B cell (primary cell): ENCODE data around the gene HIPK3. TPM values are rescaled to one million over a fixed set of nuclear protein-coding genes. Genes with fewer than 3 reads are reported as not detected.
"Not testable (repeated sequence)": the region's sequence is repeated elsewhere in the genome, so short reads cannot be mapped to it uniquely, and the experiment has no call there.

ENCODE experiments used
- ATAC-seq: fragments of 200-7000 bp; cut with Tn5 transposase; one replicate; pipeline ENCODE4 v1.10.0; 2021; ENCODE audit warnings: low read depth, mild to moderate bottlenecking, moderate number of reproducible peaks, moderate library complexity
- CTCF ChIA-PET: fragments of 350-600 bp; sonication (Branson Sonifier 250); formaldehyde crosslinking; loops from one replicate; lab custom pipeline; 2021; ENCODE audit warnings: antibody characterized with exemption, inconsistent platforms; lab: Charles Lee
- POLR2A ChIA-PET: fragments of 350-600 bp; sonication (Branson Sonifier 250); formaldehyde crosslinking; loops from one replicate; lab custom pipeline; 2021; ENCODE audit warnings: antibody characterized with exemption; lab: Charles Lee
- DNase-seq: peaks from one replicate; pipeline ENCODE4 v3.0.0; 2013
- H2AFZ ChIP-seq: 2 replicates; pipeline ENCODE4 v1.6.1; 2012; ENCODE audit warnings: mild to moderate bottlenecking, low read depth, low read length; ENCODE audit not compliant: insufficient read depth, poor library complexity, severe bottlenecking
- H3K27ac ChIP-seq, 2 donors: 1 replicate in 1 of 2; 2 replicates in 1 of 2; pipeline ENCODE4 v1.5.1; 2012 to 2013; ENCODE audit warnings: low read length in 2 of 2, mild to moderate bottlenecking in 2 of 2, moderate library complexity in 1 of 2
- H3K27me3 ChIP-seq, 4 experiments: fragments of 200-600 bp in 1 of 4; sonication (generic) in 1 of 4; replicated peaks in 1 of 4; 1 replicate in 2 of 4; 2 replicates in 2 of 4; pipeline versions ENCODE4 v1.6.1 to v1.7.0; 2013 to 2016; ENCODE audit warnings: low read length in 3 of 4, mild to moderate bottlenecking in 2 of 4, mixed read lengths in 1 of 4, moderate library complexity in 1 of 4; ENCODE audit not compliant: insufficient read depth in 4 of 4, control insufficient read depth in 3 of 4; ENCODE audit errors: control extremely low read depth in 1 of 4
- H3K36me3 ChIP-seq, 2 experiments: replicated peaks in 1 of 2; 1 replicate in 1 of 2; 2 replicates in 1 of 2; pipeline versions ENCODE4 v1.6.1 to v1.7.1; 2013; ENCODE audit warnings: low read length in 1 of 2; ENCODE audit not compliant: insufficient read depth in 2 of 2, control insufficient read depth in 1 of 2; ENCODE audit errors: control extremely low read depth in 1 of 2, extremely low read depth in 1 of 2
- H3K4me1 ChIP-seq, 2 donors: fragments of 200-600 bp in 1 of 2; sonication (generic) in 1 of 2; 1 replicate in 1 of 2; 2 replicates in 1 of 2; pipeline versions ENCODE4 v1.5.1 to v1.6.1; 2013 to 2017; ENCODE audit warnings: low read length in 2 of 2; ENCODE audit not compliant: control insufficient read depth in 2 of 2, insufficient read depth in 2 of 2
- H3K4me2 ChIP-seq: replicated peaks from 2 replicates; pipeline ENCODE3; 2012; ENCODE audit warnings: mild to moderate bottlenecking, low read depth, low read length; ENCODE audit not compliant: poor library complexity, severe bottlenecking
- H3K4me3 ChIP-seq, 5 experiments: fragments of 200-600 bp in 1 of 5; sonication (generic) in 1 of 5; 1 replicate in 3 of 5; 2 replicates in 2 of 5; pipeline versions ENCODE4 v1.5.1 to v1.7.0; 2011 to 2016; ENCODE audit warnings: low read length in 4 of 5, mild to moderate bottlenecking in 4 of 5, low read depth in 2 of 5, control low read depth in 1 of 5, moderate library complexity in 1 of 5; ENCODE audit not compliant: insufficient read depth in 1 of 5; ENCODE audit errors: control extremely low read depth in 1 of 5, extremely low read depth in 1 of 5
- H3K79me2 ChIP-seq: fragments of 200-600 bp; sonication (generic); one replicate; pipeline ENCODE4 v1.6.0; 2016; ENCODE audit warnings: low read length; ENCODE audit not compliant: control insufficient read depth, insufficient read depth
- H3K9ac ChIP-seq: fragments of 200-600 bp; sonication (generic); 2 replicates; pipeline ENCODE4 v1.6.1; 2017; ENCODE audit warnings: mild to moderate bottlenecking, low read length, moderate library complexity
- H3K9me3 ChIP-seq, 3 donors: one replicate each; pipeline versions ENCODE4 v1.6.1 to v1.7.1; 2013; ENCODE audit warnings: low read length in 2 of 3; ENCODE audit not compliant: control insufficient read depth in 2 of 3, insufficient read depth in 1 of 3; ENCODE audit errors: control extremely low read depth in 1 of 3
- H4K20me1 ChIP-seq: 2 replicates; pipeline ENCODE4 v1.6.0; 2012; ENCODE audit warnings: mild to moderate bottlenecking, low read length; ENCODE audit not compliant: insufficient read depth, control insufficient read depth, poor library complexity, severe bottlenecking
- H3K27ac Mint-ChIP-seq: one replicate; pipeline ENCODE4 v1.8.0; 2021; ENCODE audit warnings: mixed read lengths
- H3K27me3 Mint-ChIP-seq: one replicate; pipeline ENCODE4 v1.8.0; 2021; ENCODE audit warnings: mixed read lengths
- H3K4me1 Mint-ChIP-seq: one replicate; pipeline ENCODE4 v1.8.0; 2021; ENCODE audit warnings: mixed read lengths
- H3K4me3 Mint-ChIP-seq: one replicate; pipeline ENCODE4 v1.8.0; 2021; ENCODE audit warnings: mixed read lengths
- H3K9me3 Mint-ChIP-seq: one replicate; pipeline ENCODE4 v1.8.0; 2022; ENCODE audit warnings: mixed read lengths; ENCODE audit not compliant: insufficient read depth
- EZH2 ChIP-seq: IDR thresholded peaks from 2 replicates; pipeline ENCODE4 v1.6.1; 2012; ENCODE audit warnings: borderline replicate concordance, low read depth, mild to moderate bottlenecking, moderate library complexity, low read length; ENCODE audit not compliant: insufficient read depth, poor library complexity, severe bottlenecking
- WGBS: methylation state at CpG from one replicate; pipeline ENCODE4 v1.1.5; 2013; ENCODE audit warnings: missing lambda C conversion rate; ENCODE audit not compliant: insufficient coverage; 5-methylcytosine and 5-hydroxymethylcytosine counted together
- intact Hi-C: fragments of 100-400 bp; cut with micrococcal nuclease; formaldehyde crosslinking; loops from one replicate; pipeline ENCODE4 v1.10.0; 2022
- polyA plus RNA-seq: library from polyadenylated mRNA; depleted of rRNA; stranded (reverse); fragments of >200 nt; gene quantifications from 2 replicates; pipeline ENCODE4 v1.2.3, GENCODE V29; 2012
- total RNA-seq, 2 donors: library from RNA; stranded (reverse); fragments of 120-200 nt in 1 of 2; gene quantifications; 1 replicate in 1 of 2; 2 replicates in 1 of 2; pipeline versions ENCODE4 v1.2.3 to v1.2.4, GENCODE V29; 2013 to 2022
- TF ChIP-seq, protein P1 (sequence below): fragments of 200-600 bp; IDR thresholded peaks from one replicate; pipeline ENCODE4 v1.8.0; 2022; ENCODE audit warnings: antibody characterized with exemption, mild to moderate bottlenecking

HIPK3 gene
- total and polyA plus RNA-seq, 2 donors (not counting 1 experiment from before 2014, with no cell fraction given), result 13.1 to 81.6 TPM

DNA sequence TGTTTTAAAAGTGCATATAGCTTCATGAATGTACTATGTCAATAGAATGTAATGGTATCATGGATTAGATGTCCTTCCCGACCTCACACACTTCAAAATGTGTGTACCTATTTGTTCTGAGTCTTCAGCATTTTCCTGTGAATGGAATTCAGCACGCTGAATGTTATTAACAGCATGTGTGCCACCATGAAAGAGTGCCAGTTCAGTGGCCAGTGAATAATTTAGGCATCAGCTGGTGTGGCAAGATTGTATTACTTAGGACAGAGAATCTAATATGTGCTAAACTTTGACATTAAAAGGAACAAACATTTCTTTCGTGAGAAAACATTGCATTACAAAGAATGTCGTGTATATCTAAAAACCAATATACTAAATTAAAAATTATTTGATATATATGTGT lies 46.4 kb downstream of the HIPK3 start:
- DNase-seq, result no peak
- Histone ChIP-seq H2AFZ (no peak overlapping the region), H3K4me1 (no peaks in the 10 kb centered on the region), H3K79me2 (peaks cover 81% of the 10 kb centered on the region), H3K9ac (no peak overlapping the region), H3K36me3 (peaks cover 2 to 4% of the 10 kb centered on the region in 2 experiments), H3K4me3 (no peak overlapping the region), H3K4me2 (no peak overlapping the region), H4K20me1 (peaks cover 25% of the 10 kb centered on the region), H3K9me3 (no peaks in the 10 kb centered on the region), H3K27me3 (no peaks in the 10 kb centered on the region), H3K27ac (no peak overlapping the region)
- ChIA-PET CTCF (no interaction called here), POLR2A (no interaction called here)
- TF ChIP-seq EZH2, result no peak
- TF ChIP-seq, protein P1, sequence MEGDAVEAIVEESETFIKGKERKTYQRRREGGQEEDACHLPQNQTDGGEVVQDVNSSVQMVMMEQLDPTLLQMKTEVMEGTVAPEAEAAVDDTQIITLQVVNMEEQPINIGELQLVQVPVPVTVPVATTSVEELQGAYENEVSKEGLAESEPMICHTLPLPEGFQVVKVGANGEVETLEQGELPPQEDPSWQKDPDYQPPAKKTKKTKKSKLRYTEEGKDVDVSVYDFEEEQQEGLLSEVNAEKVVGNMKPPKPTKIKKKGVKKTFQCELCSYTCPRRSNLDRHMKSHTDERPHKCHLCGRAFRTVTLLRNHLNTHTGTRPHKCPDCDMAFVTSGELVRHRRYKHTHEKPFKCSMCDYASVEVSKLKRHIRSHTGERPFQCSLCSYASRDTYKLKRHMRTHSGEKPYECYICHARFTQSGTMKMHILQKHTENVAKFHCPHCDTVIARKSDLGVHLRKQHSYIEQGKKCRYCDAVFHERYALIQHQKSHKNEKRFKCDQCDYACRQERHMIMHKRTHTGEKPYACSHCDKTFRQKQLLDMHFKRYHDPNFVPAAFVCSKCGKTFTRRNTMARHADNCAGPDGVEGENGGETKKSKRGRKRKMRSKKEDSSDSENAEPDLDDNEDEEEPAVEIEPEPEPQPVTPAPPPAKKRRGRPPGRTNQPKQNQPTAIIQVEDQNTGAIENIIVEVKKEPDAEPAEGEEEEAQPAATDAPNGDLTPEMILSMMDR, result no peak
- Mint-ChIP-seq H3K27me3 (no peaks in the 10 kb centered on the region), H3K4me3 (no peak overlapping the region), H3K27ac (no peak overlapping the region), H3K4me1 (peaks cover 24% of the 10 kb centered on the region), H3K9me3 (no peaks in the 10 kb centered on the region)
- 100% methylated on average over 1 of the region's 4 CpGs for WGBS
- ATAC-seq, result no peak
- intact Hi-C loops, result no loop called here

DNA sequence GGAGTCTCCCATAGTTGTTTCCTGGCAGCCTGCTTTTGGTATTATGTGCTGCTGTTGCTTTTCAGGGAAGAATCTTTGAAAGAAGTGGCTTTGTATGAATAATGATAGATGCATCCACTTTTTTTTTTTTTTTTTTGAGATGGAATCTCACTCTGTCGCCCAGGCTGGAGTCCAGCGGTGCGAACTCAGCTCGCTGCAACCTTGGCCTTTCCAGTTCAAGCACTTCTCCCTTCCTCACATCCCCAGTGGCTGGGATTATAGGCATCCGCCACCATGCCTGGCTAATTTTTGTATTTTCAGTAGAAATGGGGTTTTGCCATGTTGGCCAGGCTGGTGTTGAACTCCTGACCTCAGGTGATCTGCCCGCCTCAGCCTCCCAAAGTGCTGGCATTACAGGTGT lies 49.6 kb downstream of the HIPK3 start:
- H3K27me3 ChIP-seq, H3K36me3 ChIP-seq, H3K4me1 ChIP-seq, intact Hi-C loops, H3K9ac ChIP-seq, H3K27ac ChIP-seq, H3K4me3 Mint-ChIP-seq, H3K27me3 Mint-ChIP-seq, H3K27ac Mint-ChIP-seq, H3K4me2 ChIP-seq, H3K9me3 Mint-ChIP-seq, H3K4me3 ChIP-seq, POLR2A ChIA-PET, H3K9me3 ChIP-seq, DNase-seq, H2AFZ ChIP-seq, ATAC-seq: not testable (repeated sequence)
- peaks cover 37% of the 10 kb centered on the region for H4K20me1 ChIP-seq
- WGBS, result no CpG with 5 or more reads among the region's 6 CpGs
- CTCF ChIA-PET, result interaction anchor here (0.7 kb wide), 2 partner anchors 16 to 22 kb away, joined by 3 read pairs; no protein-coding TSS in a partner anchor
- H3K79me2 ChIP-seq, result peaks cover 78% of the 10 kb centered on the region
- H3K4me1 Mint-ChIP-seq, result peaks cover 31% of the 10 kb centered on the region
